Panc1 (cell line): ENCODE data around the gene ANGPTL7. TPM values are rescaled to one million over a fixed set of nuclear protein-coding genes. Genes with fewer than 3 reads are reported as not detected.

ENCODE experiments used
- ATAC-seq: fragments of 200-7000 bp; cut with Tn5 transposase; 2 replicates; pipeline ENCODE4 v1.9.1; 2020; ENCODE audit warnings: mild to moderate bottlenecking, moderate library complexity
- BruUV-seq: library from RNA; stranded (reverse); fragments of 400-500 nt; replicated peaks from 2 replicates; lab custom pipeline; 2021; lab: Mats Ljungman, UMichigan
- CTCF ChIA-PET: fragments of 300-600 bp; sonication (Branson Sonifier 250); formaldehyde crosslinking; loops from one replicate; lab custom pipeline; 2022; ENCODE audit warnings: antibody characterized with exemption; lab: Charles Lee
- POLR2A ChIA-PET: fragments of 300-600 bp; sonication (Branson Sonifier 250); formaldehyde crosslinking; loops from one replicate; lab custom pipeline; 2022; ENCODE audit warnings: antibody characterized with exemption; lab: Charles Lee
- DNase-seq: peaks from one replicate; pipeline ENCODE4 v3.0.0-alpha.2; 2010; ENCODE audit warnings: low read depth, low spot score
- H3K27ac ChIP-seq: 2 replicates; pipeline ENCODE4 v1.5.1; 2011; ENCODE audit warnings: mild to moderate bottlenecking, low read length, inconsistent platforms
- H3K27me3 ChIP-seq: fragments of 200-500 bp; sonication (Bioruptor generic); 2 replicates; pipeline ENCODE4 v1.6.0; 2014; ENCODE audit warnings: low read length, inconsistent platforms; ENCODE audit not compliant: control insufficient read depth, insufficient read depth
- H3K36me3 ChIP-seq: fragments of 200-500 bp; sonication (Bioruptor generic); 2 replicates; pipeline ENCODE4 v1.5.1; 2014; ENCODE audit warnings: inconsistent platforms, mild to moderate bottlenecking, low read length, moderate library complexity; ENCODE audit not compliant: control insufficient read depth, insufficient read depth
- H3K4me1 ChIP-seq: 2 replicates; pipeline ENCODE4 v1.5.1; 2011; ENCODE audit warnings: inconsistent platforms, mild to moderate bottlenecking, low read length, moderate library complexity; ENCODE audit not compliant: control insufficient read depth, insufficient read depth
- H3K4me3 ChIP-seq, 2 experiments: 2 replicates each; pipeline ENCODE4 v1.5.1; 2011 to 2012; ENCODE audit warnings: low read depth in 2 of 2, low read length in 2 of 2, mild to moderate bottlenecking in 2 of 2, inconsistent platforms in 1 of 2, moderate library complexity in 1 of 2
- H3K9me3 ChIP-seq: fragments of 200-500 bp; sonication (Bioruptor generic); 2 replicates; pipeline ENCODE4 v1.5.1; 2014; ENCODE audit warnings: low read depth, mild to moderate bottlenecking, inconsistent platforms, low read length, moderate library complexity; ENCODE audit not compliant: control insufficient read depth, insufficient read depth
- CTCF ChIP-seq: fragments of 450-650 bp; IDR thresholded peaks from 2 replicates; pipeline ENCODE4 v1.5.1; 2017; ENCODE audit warnings: mild to moderate bottlenecking
- POLR2AphosphoS5 ChIP-seq: IDR thresholded peaks from 2 replicates; pipeline ENCODE4 v1.6.1; 2012; ENCODE audit warnings: mild to moderate bottlenecking, low read depth, low read length, moderate library complexity
- REST ChIP-seq, 2 experiments: IDR thresholded peaks; 2 replicates each; pipeline ENCODE4 v1.6.1; 2011 to 2012; ENCODE audit warnings: low read depth in 2 of 2, control low read depth in 1 of 2, low read length in 1 of 2, mild to moderate bottlenecking in 1 of 2, moderate library complexity in 1 of 2; ENCODE audit not compliant: insufficient read depth in 1 of 2
- SIN3A ChIP-seq: IDR thresholded peaks from 2 replicates; pipeline ENCODE4 v1.6.1; 2012; ENCODE audit warnings: low read depth, mild to moderate bottlenecking, low read length, moderate library complexity, borderline replicate concordance; ENCODE audit not compliant: insufficient read depth
- TCF7L2 ChIP-seq: IDR thresholded peaks from 2 replicates; pipeline ENCODE4 v1.6.1; 2011; ENCODE audit warnings: mild to moderate bottlenecking, low read depth, low read length, inconsistent platforms
- in situ Hi-C: cut with HindIII; loops from 2 replicates; pipeline ENCODE4 v1.10.0; 2016; ENCODE audit warnings: low sequenced_read_pairs, low pct_unique_long_range_greater_than_20kb
- intact Hi-C: fragments of 100-400 bp; cut with micrococcal nuclease; formaldehyde crosslinking; loops from one replicate; pipeline ENCODE4 v1.10.0; 2022; ENCODE audit not compliant: unreplicated experiment
- total RNA-seq: library from RNA; stranded (reverse); gene quantifications from one replicate; pipeline ENCODE4 v1.2.1, GENCODE V29; 2021; ENCODE audit not compliant: unreplicated experiment

ANGPTL7 gene
- total RNA-seq, 1 experiment from 2014 or later, result not detected

GRCh38 chr1:11168731-11169130 lies 20.4 kb upstream of the ANGPTL7 start:
- H3K4me3 ChIP-seq, result no peak overlapping the region
- peak overlapping the region; percentile 67 for H3K27ac ChIP-seq
- ChIA-PET CTCF (no interaction called here), POLR2A (no interaction called here)
- H3K36me3 ChIP-seq, result no peaks in the 10 kb centered on the region
- no peak for TF ChIP-seq POLR2AphosphoS5
- TF ChIP-seq CTCF, result no peak
- no peak for TF ChIP-seq TCF7L2
- TF ChIP-seq SIN3A, result no peak
- TF ChIP-seq REST (IDR thresholded peaks at IDR 0.05; ENCODE audit: insufficient read depth in 1 of 2, low read depth in 2 of 2, low read length in 1 of 2), result no peak
- in situ Hi-C loops (no loop called here), intact Hi-C loops (no loop called here)
- no peaks in the 10 kb centered on the region for H3K27me3 ChIP-seq
- DNase-seq, result no peak
- peaks cover 10% of the 10 kb centered on the region; the same call in 1 of the 2 replicates for H3K4me1 ChIP-seq
- H3K9me3 ChIP-seq, result no peaks in the 10 kb centered on the region
- no peak for ATAC-seq
- no TSS peak for BruUV-seq

- Histone ChIP-seq H3K36me3 (no peaks in the 10 kb centered on the region), H3K27ac (peak overlapping the region; percentile 67; the same call in 1 of the 2 replicates), H3K4me3 (no peak overlapping the region), H3K27me3 (no peaks in the 10 kb centered on the region), H3K9me3 (no peaks in the 10 kb centered on the region), H3K4me1 (peaks cover 11% of the 10 kb centered on the region; the same call in 1 of the 2 replicates)
- no peak for ATAC-seq
- POLR2A ChIA-PET, result no interaction called here
- in situ Hi-C loops, result no loop called here
- intact Hi-C loops, result no loop called here
- DNase-seq, result no peak
- CTCF ChIA-PET, result no interaction called here
- no TSS peak for BruUV-seq
- TF ChIP-seq TCF7L2 (no peak), CTCF (no peak), SIN3A (no peak), REST (IDR thresholded peaks at IDR 0.05; ENCODE audit: insufficient read depth in 1 of 2, low read depth in 2 of 2, low read length in 1 of 2) (no peak), POLR2AphosphoS5 (no peak)
Measured at GRCh38 chr1:11169202-11169601, 20.0 kb upstream of the ANGPTL7 start.
